BJ (cell line): Measurements from ENCODE around the gene MATN1. TPM values are rescaled to one million over a fixed set of nuclear protein-coding genes. Genes with fewer than 3 reads are reported as not detected.

Source experiments
- CTCF ChIA-PET: fragments of 350-600 bp; formaldehyde crosslinking; extraction: SDS; loops from one replicate; lab custom pipeline; 2021; ENCODE audit warnings: antibody characterized with exemption, inconsistent platforms; lab: Yijun Ruan, JAX
- POLR2A ChIA-PET: fragments of 300-600 bp; sonication (Branson Sonifier 250); formaldehyde crosslinking; extraction: SDS; loops from one replicate; lab custom pipeline; 2021; ENCODE audit warnings: antibody characterized with exemption; lab: Charles Lee
- DNase-seq: peaks from one replicate; pipeline ENCODE4 v3.0.0-alpha.2; 2011; ENCODE audit warnings: low read depth
- H3K27me3 ChIP-seq: 2 replicates; pipeline ENCODE4 v1.6.0; 2011; ENCODE audit warnings: low read length; ENCODE audit not compliant: control insufficient read depth, insufficient read depth
- H3K36me3 ChIP-seq: 2 replicates; pipeline ENCODE4 v1.5.1; 2011; ENCODE audit warnings: low read length; ENCODE audit not compliant: control insufficient read depth, insufficient read depth
- H3K4me3 ChIP-seq: 2 replicates; pipeline ENCODE4 v1.5.1; 2011; ENCODE audit warnings: low read depth, mild to moderate bottlenecking, control low read depth, low read length
- CTCF ChIP-seq: IDR thresholded peaks from 2 replicates; pipeline ENCODE4 v1.5.1; 2011; ENCODE audit warnings: low read depth, mild to moderate bottlenecking, control low read depth, inconsistent platforms, low read length, moderate library complexity; ENCODE audit not compliant: insufficient read depth
- polyA plus RNA-seq: library from polyadenylated mRNA; depleted of rRNA; stranded (reverse); fragments of >200 nt; gene quantifications from 2 replicates; pipeline ENCODE4 v1.2.3, GENCODE V29; 2011

Gene MATN1
- polyA plus RNA-seq, 1 experiment = 0.13 TPM

- ChIA-PET CTCF (interaction anchor here (0.6 kb wide), 1 partner anchor 353 kb away, joined by 5 read pairs; no protein-coding TSS in a partner anchor), POLR2A (no interaction called here)
- no peak overlapping the region for H3K4me3 ChIP-seq
- no peaks in the 10 kb centered on the region for H3K36me3 ChIP-seq
- peaks cover 13% of the 10 kb centered on the region for H3K27me3 ChIP-seq
- TF ChIP-seq CTCF = no peak
- DNase-seq = no peak
Measured at GRCh38 chr1:30714025-30714424, 9.4 kb downstream of the MATN1 start.

DNA sequence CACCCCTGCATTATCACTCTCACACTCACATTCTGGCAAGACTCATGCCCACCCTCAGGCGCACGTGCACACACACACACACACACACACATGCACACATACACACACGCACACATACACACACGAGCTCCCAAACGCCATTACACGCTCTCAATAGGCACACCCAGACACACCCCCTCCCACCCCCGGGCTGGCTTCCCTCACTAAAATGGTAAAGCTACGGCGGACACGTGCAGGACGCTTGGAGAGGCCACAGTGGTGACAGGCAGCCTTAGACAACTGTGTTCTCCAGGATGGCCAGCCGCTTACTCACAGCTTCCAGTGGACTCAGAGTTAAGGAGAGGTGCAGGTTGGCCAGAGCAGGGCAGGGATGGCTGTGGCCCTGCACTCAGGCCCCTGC lies 10.1 kb downstream of the MATN1 start:
- Histone ChIP-seq H3K4me3 (no peak overlapping the region), H3K36me3 (no peaks in the 10 kb centered on the region), H3K27me3 (peaks cover 13% of the 10 kb centered on the region)
- ChIA-PET CTCF (interaction anchor here (0.6 to 2.2 kb wide), 3 partner anchors 10 to 353 kb away, joined by 3 to 7 read pairs (median 5); no protein-coding TSS in a partner anchor), POLR2A (no interaction called here)
- no peak for DNase-seq
- no peak for TF ChIP-seq CTCF

- CTCF ChIA-PET = interaction anchor here (1.3 to 2.2 kb wide), 2 partner anchors 9 to 333 kb away, joined by 3 to 7 read pairs; no protein-coding TSS in a partner anchor
- POLR2A ChIA-PET = no interaction called here
Measured at GRCh38 chr1:30712583-30712982, 10.8 kb downstream of the MATN1 start.

GRCh38 chr1:30710407-30710806 lies 13.0 kb downstream of the MATN1 start:
- ChIA-PET CTCF (no interaction called here), POLR2A (no interaction called here)
- no peak for DNase-seq
- Histone ChIP-seq H3K4me3 (no peak overlapping the region), H3K36me3 (no peaks in the 10 kb centered on the region), H3K27me3 (peaks cover 13% of the 10 kb centered on the region)
- no peak for TF ChIP-seq CTCF

More at GRCh38 chr1:30712583-30712982, 10.8 kb downstream of the MATN1 start:
- no peak for TF ChIP-seq CTCF
- Histone ChIP-seq H3K4me3 (no peak overlapping the region), H3K36me3 (no peaks in the 10 kb centered on the region), H3K27me3 (peaks cover 13% of the 10 kb centered on the region)
- DNase-seq = no peak

- Histone ChIP-seq H3K4me3 (no peak overlapping the region), H3K27me3 (peaks cover 13% of the 10 kb centered on the region), H3K36me3 (no peaks in the 10 kb centered on the region)
- TF ChIP-seq CTCF = no peak
- no peak for DNase-seq
- ChIA-PET POLR2A (no interaction called here), CTCF (interaction anchor here (0.7 to 3.1 kb wide), 29 partner anchors 9 to 1827 kb away, joined by 3 to 22 read pairs (median 4); partner anchors contain the start of gene MECR)
Measured at GRCh38 chr1:30708361-30708728, 15.0 kb downstream of the MATN1 start.
